Lung (tissue), 12 donors: ENCODE results near the gene TCF25. TPM values are rescaled to one million over a fixed set of nuclear protein-coding genes. Genes with fewer than 3 reads are reported as not detected.

Experiments
- ATAC-seq: fragments of 200-7000 bp; cut with Tn5 transposase; one replicate; pipeline ENCODE4 v1.9.1; 2020; ENCODE audit warnings: moderate number of reproducible peaks; ENCODE audit not compliant: insufficient read depth, low FRiP score
- DNase-seq, 3 donors: peaks; one replicate each; pipeline ENCODE4 v3.0.0-alpha.2; 2013 to 2017
- H3K27ac ChIP-seq, 2 donors: one replicate each; pipeline ENCODE4 v1.5.1; 2013; ENCODE audit warnings: mild to moderate bottlenecking in 2 of 2, moderate library complexity in 2 of 2, control low read depth in 1 of 2, inconsistent platforms in 1 of 2, low read depth in 1 of 2, low read length in 1 of 2
- H3K27me3 ChIP-seq, 3 donors: one replicate each; pipeline ENCODE4 v1.5.1; 2013; ENCODE audit warnings: low read length in 2 of 3; ENCODE audit not compliant: control insufficient read depth in 3 of 3, insufficient read depth in 3 of 3
- H3K36me3 ChIP-seq, 4 donors: one replicate each; pipeline ENCODE4 v1.5.1; 2013; ENCODE audit warnings: low read length in 4 of 4, mild to moderate bottlenecking in 1 of 4, moderate library complexity in 1 of 4; ENCODE audit not compliant: control insufficient read depth in 4 of 4, insufficient read depth in 4 of 4
- H3K4me1 ChIP-seq, 5 donors: one replicate each; pipeline ENCODE4 v1.5.1; 2013; ENCODE audit warnings: low read length in 5 of 5, mild to moderate bottlenecking in 2 of 5, moderate library complexity in 1 of 5; ENCODE audit not compliant: control insufficient read depth in 5 of 5, insufficient read depth in 5 of 5
- H3K4me3 ChIP-seq: one replicate; pipeline ENCODE4 v1.5.1; 2013; ENCODE audit warnings: mild to moderate bottlenecking, control low read depth, moderate library complexity
- H3K9ac ChIP-seq, 2 donors: one replicate each; pipeline ENCODE4 v1.5.1; 2013; ENCODE audit warnings: low read length in 2 of 2, control low read depth in 1 of 2; ENCODE audit not compliant: insufficient read depth in 1 of 2
- H3K9me3 ChIP-seq, 4 donors: one replicate each; pipeline ENCODE4 v1.5.1; 2013; ENCODE audit warnings: low read length in 3 of 4, mild to moderate bottlenecking in 1 of 4, moderate library complexity in 1 of 4; ENCODE audit not compliant: control insufficient read depth in 4 of 4, insufficient read depth in 3 of 4
- WGBS, 2 donors: extraction: QIAGEN DNeasy Blood & Tissue Kit; methylation state at CpG; one replicate each; pipeline ENCODE4 v1.1.7; 2013; 5-methylcytosine and 5-hydroxymethylcytosine counted together
- polyA plus RNA-seq, 2 donors: library from polyadenylated mRNA; stranded (reverse); fragments of 200-250 nt; gene quantifications; one replicate each; pipeline ENCODE4 v1.2.1, GENCODE V29; 2013
- total RNA-seq, 2 donors: library from RNA; depleted of rRNA in 1 of 2; stranded (reverse); fragments of >200 nt in 1 of 2; gene quantifications; one replicate each; pipeline ENCODE4 v1.2.1, GENCODE V29; 2014 to 2021
- TF ChIP-seq, protein P1 (sequence below): IDR thresholded peaks from 2 replicates; pipeline ENCODE4 v1.5.1; 2012; ENCODE audit warnings: mild to moderate bottlenecking; ENCODE audit errors: control extremely low read depth, extremely low read depth
- donor health status: control.
- donor health status: control.
- donor health status: Bipolar disorder and iron deficiency.
- donor health status: healthy.
- donor health status: DM: yes; HTN: yes; CAD: no.

Gene TCF25
- total and polyA plus RNA-seq, 4 donors: 106 to 212 (median 129) TPM

GRCh38 chr16:89919535-89920406 is 46.4 kb downstream of the TCF25 start:
- WGBS, 2 donors: 90 to 91% methylated on average over 51 to 52 of the region's 52 CpGs
- TF ChIP-seq, protein P1, sequence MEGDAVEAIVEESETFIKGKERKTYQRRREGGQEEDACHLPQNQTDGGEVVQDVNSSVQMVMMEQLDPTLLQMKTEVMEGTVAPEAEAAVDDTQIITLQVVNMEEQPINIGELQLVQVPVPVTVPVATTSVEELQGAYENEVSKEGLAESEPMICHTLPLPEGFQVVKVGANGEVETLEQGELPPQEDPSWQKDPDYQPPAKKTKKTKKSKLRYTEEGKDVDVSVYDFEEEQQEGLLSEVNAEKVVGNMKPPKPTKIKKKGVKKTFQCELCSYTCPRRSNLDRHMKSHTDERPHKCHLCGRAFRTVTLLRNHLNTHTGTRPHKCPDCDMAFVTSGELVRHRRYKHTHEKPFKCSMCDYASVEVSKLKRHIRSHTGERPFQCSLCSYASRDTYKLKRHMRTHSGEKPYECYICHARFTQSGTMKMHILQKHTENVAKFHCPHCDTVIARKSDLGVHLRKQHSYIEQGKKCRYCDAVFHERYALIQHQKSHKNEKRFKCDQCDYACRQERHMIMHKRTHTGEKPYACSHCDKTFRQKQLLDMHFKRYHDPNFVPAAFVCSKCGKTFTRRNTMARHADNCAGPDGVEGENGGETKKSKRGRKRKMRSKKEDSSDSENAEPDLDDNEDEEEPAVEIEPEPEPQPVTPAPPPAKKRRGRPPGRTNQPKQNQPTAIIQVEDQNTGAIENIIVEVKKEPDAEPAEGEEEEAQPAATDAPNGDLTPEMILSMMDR: no peak
- Histone ChIP-seq H3K27me3 (peaks cover 4 to 21% (median 17%) of the 10 kb centered on the region in 3 donors), H3K27ac (no peak overlapping the region), H3K4me1 (peaks cover 0 to 29% (median 9%) of the 10 kb centered on the region in 5 donors), H3K4me3 (no peak overlapping the region), H3K36me3 (no peaks in the 10 kb centered on the region), H3K9me3 (peaks cover 0 to 2% (median 0%) of the 10 kb centered on the region in 4 donors), H3K9ac (no peak overlapping the region)
- no peak for DNase-seq
- ATAC-seq: no peak

- H3K4me3 ChIP-seq: no peak overlapping the region
- H3K9me3 ChIP-seq: peaks cover 0 to 2% (median 0%) of the 10 kb centered on the region in 4 donors
- no peaks in the 10 kb centered on the region for H3K36me3 ChIP-seq
- ATAC-seq (no peak), DNase-seq (no peak)
- H3K4me1 ChIP-seq: peaks cover 0 to 32% (median 9%) of the 10 kb centered on the region in 5 donors
- H3K9ac ChIP-seq: no peak overlapping the region
- TF ChIP-seq, protein P1: no peak
- H3K27ac ChIP-seq: no peak overlapping the region
- peaks cover 4 to 24% (median 21%) of the 10 kb centered on the region in 3 donors for H3K27me3 ChIP-seq
- WGBS, 2 donors: 34 to 40% methylated on average over 6 of the region's 6 CpGs
Measured at GRCh38 chr16:89920723-89921122, 47.3 kb downstream of the TCF25 start.

DNA sequence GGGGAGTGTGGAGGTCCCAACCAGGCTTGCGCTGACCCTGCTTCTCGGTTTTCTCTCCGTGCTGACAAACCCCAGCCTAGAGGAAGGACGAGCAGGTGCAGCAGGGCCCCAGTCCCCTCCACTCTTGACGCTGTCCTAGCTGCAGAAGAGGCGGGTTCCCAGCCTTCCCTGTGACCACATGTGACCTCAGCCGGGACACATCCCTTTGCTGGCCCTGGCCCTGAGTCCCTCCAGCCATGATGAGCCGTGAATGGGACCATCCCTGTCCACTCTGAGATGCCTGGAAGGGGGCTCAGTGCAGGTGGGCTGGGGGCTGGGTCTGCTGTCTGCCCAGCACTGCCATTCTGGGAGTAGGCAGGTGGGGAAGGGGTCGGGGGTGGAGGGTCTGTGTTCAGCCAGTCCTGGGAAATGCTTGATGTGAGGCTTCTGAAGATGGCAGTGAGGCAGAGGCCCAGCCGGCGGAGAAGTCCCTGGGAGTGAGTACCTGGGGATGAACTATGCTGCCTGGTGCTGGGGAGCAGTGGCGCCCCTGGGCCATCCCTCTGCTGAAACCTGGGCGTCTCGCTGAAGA is 47.8 kb downstream of the TCF25 start:
- Histone ChIP-seq H3K4me1 (peaks cover 0 to 35% (median 9%) of the 10 kb centered on the region in 5 donors), H3K27me3 (peaks cover 4 to 24% (median 21%) of the 10 kb centered on the region in 3 donors), H3K9ac (no peak overlapping the region)

More for the DNA sequence above, 47.8 kb downstream of the TCF25 start:
- no peak overlapping the region for H3K4me3 ChIP-seq
- DNase-seq (no peak), ATAC-seq (no peak)
- H3K36me3 ChIP-seq: no peaks in the 10 kb centered on the region
- peaks cover 0 to 2% (median 0%) of the 10 kb centered on the region in 4 donors for H3K9me3 ChIP-seq
- H3K27ac ChIP-seq: peak overlapping the region in 1 of 2 donors; percentile 0
- TF ChIP-seq, protein P1: no peak
- 32 to 42% methylated on average over 14 of the region's 14 CpGs for WGBS, 2 donors
